KMS-11 (cell line): ENCODE measurements around the gene UBE2O.

Experiments
- H2AFZ ChIP-seq: fragments of 200-600 bp; sonication (generic); 2 replicates; pipeline ENCODE4 v1.6.1; 2016; ENCODE audit warnings: antibody characterized with exemption, mixed run types, low read depth
- H3K27ac ChIP-seq: fragments of 200-600 bp; sonication (generic); 2 replicates; pipeline ENCODE4 v1.6.1; 2016; ENCODE audit warnings: mild to moderate bottlenecking, mixed run types
- H3K27me3 ChIP-seq: fragments of 200-600 bp; sonication (generic); 2 replicates; pipeline ENCODE4 v1.6.1; 2017; ENCODE audit warnings: mild to moderate bottlenecking, low read depth, mixed run types, moderate library complexity; ENCODE audit not compliant: insufficient read depth
- H3K36me3 ChIP-seq: fragments of 200-600 bp; sonication (generic); 2 replicates; pipeline ENCODE4 v1.6.1; 2017; ENCODE audit warnings: mild to moderate bottlenecking, mixed run types; ENCODE audit not compliant: insufficient read depth
- H3K4me1 ChIP-seq: fragments of 200-600 bp; sonication (generic); 2 replicates; pipeline ENCODE4 v1.6.1; 2016; ENCODE audit warnings: mild to moderate bottlenecking, low read depth, mixed run types; ENCODE audit not compliant: poor library complexity, severe bottlenecking
- H3K4me2 ChIP-seq: fragments of 200-600 bp; sonication (generic); 2 replicates; pipeline ENCODE4 v1.7.0; 2016; ENCODE audit warnings: mild to moderate bottlenecking, mixed run types
- H3K4me3 ChIP-seq: fragments of 200-600 bp; sonication (generic); IDR thresholded peaks from 2 replicates; pipeline ENCODE4 v1.6.1; 2017; ENCODE audit warnings: low read depth, low read length, mixed read lengths; ENCODE audit not compliant: insufficient read depth
- H3K79me2 ChIP-seq: fragments of 200-600 bp; sonication (generic); 2 replicates; pipeline ENCODE4 v1.6.1; 2016; ENCODE audit warnings: low read depth, mixed run types; ENCODE audit not compliant: insufficient read depth
- H3K9ac ChIP-seq: fragments of 200-600 bp; sonication (generic); 2 replicates; pipeline ENCODE4 v1.6.1; 2016; ENCODE audit warnings: mild to moderate bottlenecking, mixed run types
- H4K20me1 ChIP-seq: fragments of 200-600 bp; sonication (generic); 2 replicates; pipeline ENCODE4 v1.6.1; 2016; ENCODE audit warnings: mild to moderate bottlenecking, mixed run types; ENCODE audit not compliant: insufficient read depth
- CTCF ChIP-seq: fragments of 200-600 bp; sonication (generic); conservative IDR thresholded peaks from 2 replicates; pipeline ENCODE4 v1.6.1; 2017; ENCODE audit warnings: low read depth, mild to moderate bottlenecking, antibody characterized with exemption, low read length, moderate library complexity, mixed read lengths

The UBE2O gene

DNA sequence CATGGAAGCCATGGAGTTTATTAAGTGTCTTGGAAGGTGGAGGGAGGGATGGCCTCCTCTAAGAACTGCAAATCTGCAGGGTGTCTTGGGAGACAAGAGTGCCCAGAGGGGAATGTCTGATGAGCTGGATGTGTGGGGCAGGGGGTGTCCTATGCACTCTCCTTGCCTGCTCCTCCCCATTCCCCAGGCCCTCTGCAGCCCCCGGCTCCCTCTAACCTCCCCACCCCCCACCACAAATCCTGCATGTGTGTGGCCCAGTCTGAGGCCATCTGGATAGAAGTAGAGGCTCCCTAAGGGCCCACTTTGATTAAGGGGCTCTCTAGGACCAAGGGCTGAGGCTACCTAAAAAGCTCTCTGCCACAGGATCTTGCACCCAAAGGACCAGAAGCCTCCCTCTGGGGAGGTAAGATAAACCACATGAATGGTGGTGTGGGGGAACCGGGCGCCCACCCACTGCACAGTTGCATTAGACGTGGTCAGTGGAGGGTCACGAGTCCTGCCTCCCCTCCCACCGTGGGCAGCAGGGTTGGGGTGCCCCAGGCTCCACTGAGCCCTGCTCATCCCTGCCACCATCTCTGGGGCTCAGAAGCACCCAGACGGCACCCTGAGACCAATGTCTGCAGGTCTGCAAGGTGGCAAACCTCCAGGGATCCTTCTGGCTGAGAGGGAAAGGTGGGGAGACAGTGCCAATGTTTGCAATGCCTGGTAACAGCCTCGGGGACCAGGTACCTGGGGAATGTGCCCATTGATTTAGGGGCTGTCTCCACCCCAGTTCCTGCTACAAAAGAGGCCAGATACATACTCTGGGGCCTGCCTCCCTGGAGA, 15.1 kb upstream of the UBE2O start:
- Histone ChIP-seq H2AFZ (no peak overlapping the region), H3K4me2 (no peak overlapping the region), H3K4me1 (peaks cover 15% of the 10 kb centered on the region), H3K36me3 (no peaks in the 10 kb centered on the region), H3K9ac (no peak overlapping the region), H3K4me3 (no peak overlapping the region), H3K27ac (no peak overlapping the region), H4K20me1 (no peaks in the 10 kb centered on the region), H3K79me2 (no peaks in the 10 kb centered on the region), H3K27me3 (no peaks in the 10 kb centered on the region)
- no peak for TF ChIP-seq CTCF

GRCh38 chr17:76467366-76467765, 14.4 kb upstream of the UBE2O start, which contains the start of gene AANAT:
Gene AANAT, plus strand, starts transcription at chr17:76467603. Its CDS starts 1,144 bp downstream, at chr17:76468747.
- H3K27me3 ChIP-seq: no peaks in the 10 kb centered on the region
- H3K9ac ChIP-seq: no peak within 1 kb of the TSS
- H3K4me3 ChIP-seq: no peak within 1 kb of the TSS
- no peaks in the 10 kb centered on the region for H4K20me1 ChIP-seq
- H3K79me2 ChIP-seq: no peaks in the 10 kb centered on the region
- no peak for TF ChIP-seq CTCF
- H3K27ac ChIP-seq: no peak within 1 kb of the TSS
- no peaks in the 10 kb centered on the region for H3K36me3 ChIP-seq
- H3K4me2 ChIP-seq: no peak within 1 kb of the TSS; the same call in 1 of the 2 replicates
- H2AFZ ChIP-seq: peak within 1 kb of the TSS; percentile 75; the same call in 1 of the 2 replicates
- H3K4me1 ChIP-seq: peaks cover 15% of the 10 kb centered on the region

- no peak overlapping the region for H3K27ac ChIP-seq
- H3K36me3 ChIP-seq: no peaks in the 10 kb centered on the region
- no peaks in the 10 kb centered on the region for H4K20me1 ChIP-seq
- H3K4me1 ChIP-seq: peaks cover 15% of the 10 kb centered on the region
- no peak overlapping the region for H2AFZ ChIP-seq
- no peak overlapping the region for H3K4me3 ChIP-seq
- H3K4me2 ChIP-seq: no peak overlapping the region; the same call in 1 of the 2 replicates
- no peaks in the 10 kb centered on the region for H3K79me2 ChIP-seq
- no peaks in the 10 kb centered on the region for H3K27me3 ChIP-seq
- TF ChIP-seq CTCF: no peak
- no peak overlapping the region for H3K9ac ChIP-seq
Observed at GRCh38 chr17:76466775-76467130, 13.8 kb upstream of the UBE2O start.

GRCh38 chr17:76462556-76463290, 9.8 kb upstream of the UBE2O start:
- H3K4me3 ChIP-seq: no peak overlapping the region
- H2AFZ ChIP-seq: no peak overlapping the region

More at GRCh38 chr17:76462556-76463290, 9.8 kb upstream of the UBE2O start:
- no peak for TF ChIP-seq CTCF
- Histone ChIP-seq H3K27ac (no peak overlapping the region), H3K9ac (no peak overlapping the region), H3K27me3 (no peaks in the 10 kb centered on the region), H3K36me3 (no peaks in the 10 kb centered on the region), H4K20me1 (no peaks in the 10 kb centered on the region), H3K4me1 (peaks cover 15% of the 10 kb centered on the region), H3K4me2 (no peak overlapping the region), H3K79me2 (no peaks in the 10 kb centered on the region)
